Peyer's patch (tissue), 4 donors: ENCODE measurements around the gene BOD1. TPM values are rescaled to one million over a fixed set of nuclear protein-coding genes. Genes with fewer than 3 reads are reported as not detected.

ENCODE experiments used
- DNase-seq, 3 donors: peaks; one replicate each; pipeline ENCODE4 v3.0.0-alpha.2; 2017 to 2019
- H3K27ac ChIP-seq, 4 donors: fragments of 200-600 bp; sonication (generic); one replicate each; pipeline ENCODE4 v1.5.1; 2016 to 2019
- H3K27me3 ChIP-seq, 2 donors: fragments of 200-600 bp; sonication (generic); one replicate each; pipeline ENCODE4 v1.5.1; 2019
- H3K36me3 ChIP-seq, 3 donors: fragments of 200-600 bp; sonication (generic); one replicate each; pipeline ENCODE4 v1.5.1; 2016 to 2019
- H3K4me1 ChIP-seq, 4 donors: fragments of 200-600 bp; sonication (generic); one replicate each; pipeline ENCODE4 v1.5.1; 2016 to 2019
- H3K4me3 ChIP-seq, 4 donors: fragments of 200-600 bp; sonication (generic); 1 replicate in 3 of 4; 2 replicates in 1 of 4; pipeline ENCODE4 v1.5.1; 2016 to 2019; ENCODE audit warnings: mild to moderate bottlenecking in 1 of 4
- H3K9me3 ChIP-seq, 4 donors: fragments of 200-600 bp; sonication (generic); one replicate each; pipeline ENCODE4 v1.5.1; 2016 to 2019; ENCODE audit warnings: mild to moderate bottlenecking in 1 of 4
- POLR2A ChIP-seq, 2 donors: fragments of 450-650 bp; IDR thresholded peaks; one replicate each; pipeline ENCODE4 v1.5.1; 2017; ENCODE audit warnings: antibody characterized with exemption in 2 of 2, mild to moderate bottlenecking in 2 of 2, moderate library complexity in 2 of 2
- total RNA-seq, 4 donors: library from RNA; depleted of rRNA; stranded (reverse); fragments of >200 nt; gene quantifications; one replicate each; pipeline ENCODE4 v1.1.0, GENCODE V29; 2016
- TF ChIP-seq, protein P1 (sequence below), 6 experiments: fragments of 450-650 bp in 4 of 6; fragments of 200-600 bp in 2 of 6; sonication (generic) in 1 of 6; IDR thresholded peaks; one replicate each; pipeline ENCODE4 v1.5.1; 2017 to 2019; ENCODE audit warnings: antibody characterized with exemption in 6 of 6, mild to moderate bottlenecking in 3 of 6, moderate library complexity in 1 of 6

Gene BOD1
- total RNA-seq, 4 donors from 2014 or later = 21.0 to 57.8 (median 27.3) TPM

DNA sequence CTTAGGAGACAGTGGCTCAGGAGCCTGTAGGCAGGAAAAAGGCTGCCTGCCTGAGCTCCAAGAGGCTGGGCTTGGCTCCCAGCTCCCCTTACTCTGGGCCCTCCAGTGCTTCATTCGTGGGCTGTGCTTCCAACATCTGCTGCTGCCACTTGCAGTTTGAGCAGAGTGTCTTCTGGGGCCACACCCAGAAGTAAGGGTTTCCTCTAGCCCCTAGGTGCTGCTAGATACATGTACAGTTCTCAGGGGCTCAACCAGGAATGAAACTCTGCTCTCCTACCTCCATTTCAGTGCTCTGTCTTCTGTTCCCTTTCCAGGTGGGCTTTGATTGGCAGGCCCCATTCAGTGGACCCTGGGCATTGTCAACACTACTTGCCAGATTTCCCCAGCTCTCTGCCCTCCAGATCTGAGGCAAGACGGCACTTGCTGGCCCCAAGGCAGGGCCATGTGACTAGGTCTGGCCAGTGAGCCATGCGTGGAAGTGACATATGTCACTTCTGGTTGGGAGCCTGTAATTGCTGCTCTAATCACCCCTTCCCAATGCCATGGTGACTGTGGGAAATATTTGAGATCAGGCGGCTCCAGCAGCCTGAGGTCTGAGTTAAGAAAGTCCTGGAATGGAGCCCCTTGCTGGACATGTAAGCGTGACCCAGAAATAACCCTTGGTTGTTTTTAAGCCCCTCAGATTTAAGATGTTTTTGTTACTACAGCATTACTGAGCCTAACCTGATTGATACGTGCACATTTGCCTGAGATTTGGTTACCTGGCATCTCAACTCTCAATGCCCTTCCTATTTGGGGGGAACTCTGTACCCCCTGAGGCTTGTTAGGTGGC, 9.4 kb upstream of the BOD1 start:
- no peaks in the 10 kb centered on the region for H3K27me3 ChIP-seq
- TF ChIP-seq POLR2A (IDR thresholded peaks at IDR 0.05) = no peak
- TF ChIP-seq, protein P1, sequence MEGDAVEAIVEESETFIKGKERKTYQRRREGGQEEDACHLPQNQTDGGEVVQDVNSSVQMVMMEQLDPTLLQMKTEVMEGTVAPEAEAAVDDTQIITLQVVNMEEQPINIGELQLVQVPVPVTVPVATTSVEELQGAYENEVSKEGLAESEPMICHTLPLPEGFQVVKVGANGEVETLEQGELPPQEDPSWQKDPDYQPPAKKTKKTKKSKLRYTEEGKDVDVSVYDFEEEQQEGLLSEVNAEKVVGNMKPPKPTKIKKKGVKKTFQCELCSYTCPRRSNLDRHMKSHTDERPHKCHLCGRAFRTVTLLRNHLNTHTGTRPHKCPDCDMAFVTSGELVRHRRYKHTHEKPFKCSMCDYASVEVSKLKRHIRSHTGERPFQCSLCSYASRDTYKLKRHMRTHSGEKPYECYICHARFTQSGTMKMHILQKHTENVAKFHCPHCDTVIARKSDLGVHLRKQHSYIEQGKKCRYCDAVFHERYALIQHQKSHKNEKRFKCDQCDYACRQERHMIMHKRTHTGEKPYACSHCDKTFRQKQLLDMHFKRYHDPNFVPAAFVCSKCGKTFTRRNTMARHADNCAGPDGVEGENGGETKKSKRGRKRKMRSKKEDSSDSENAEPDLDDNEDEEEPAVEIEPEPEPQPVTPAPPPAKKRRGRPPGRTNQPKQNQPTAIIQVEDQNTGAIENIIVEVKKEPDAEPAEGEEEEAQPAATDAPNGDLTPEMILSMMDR (IDR thresholded peaks at IDR 0.05) = peak in 1 of 6 experiments; percentile 14
- H3K36me3 ChIP-seq = no peaks in the 10 kb centered on the region
- H3K4me3 ChIP-seq = no peak overlapping the region
- no peaks in the 10 kb centered on the region for H3K9me3 ChIP-seq
- no peak overlapping the region for H3K27ac ChIP-seq
- no peak for DNase-seq
- H3K4me1 ChIP-seq = no peaks in the 10 kb centered on the region

DNA sequence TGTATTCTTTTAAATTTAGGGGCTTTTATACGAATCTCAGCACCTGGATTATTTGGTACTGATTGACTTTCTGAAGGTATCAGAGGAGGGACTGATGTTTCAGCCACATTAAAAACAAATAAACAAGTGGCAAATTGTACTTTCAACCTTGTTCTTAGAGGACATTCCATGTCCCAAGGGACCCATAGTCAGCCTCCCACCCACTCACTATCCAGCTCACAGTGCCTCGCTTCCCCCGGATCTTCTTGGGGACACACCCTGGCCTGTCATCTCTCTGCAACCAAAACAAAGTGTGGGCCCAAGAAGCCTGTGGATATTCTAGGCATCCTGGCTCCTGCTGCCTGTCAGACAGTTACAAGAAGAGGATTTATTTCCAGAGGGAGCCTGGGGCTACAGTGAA, 8.8 kb upstream of the BOD1 start:
- no peak for DNase-seq
- TF ChIP-seq, protein P1 (IDR thresholded peaks at IDR 0.05) = no peak
- TF ChIP-seq POLR2A (IDR thresholded peaks at IDR 0.05) = no peak
- Histone ChIP-seq H3K9me3 (no peaks in the 10 kb centered on the region), H3K27me3 (no peaks in the 10 kb centered on the region), H3K4me1 (no peaks in the 10 kb centered on the region), H3K4me3 (no peak overlapping the region), H3K27ac (no peak overlapping the region), H3K36me3 (no peaks in the 10 kb centered on the region)

DNA sequence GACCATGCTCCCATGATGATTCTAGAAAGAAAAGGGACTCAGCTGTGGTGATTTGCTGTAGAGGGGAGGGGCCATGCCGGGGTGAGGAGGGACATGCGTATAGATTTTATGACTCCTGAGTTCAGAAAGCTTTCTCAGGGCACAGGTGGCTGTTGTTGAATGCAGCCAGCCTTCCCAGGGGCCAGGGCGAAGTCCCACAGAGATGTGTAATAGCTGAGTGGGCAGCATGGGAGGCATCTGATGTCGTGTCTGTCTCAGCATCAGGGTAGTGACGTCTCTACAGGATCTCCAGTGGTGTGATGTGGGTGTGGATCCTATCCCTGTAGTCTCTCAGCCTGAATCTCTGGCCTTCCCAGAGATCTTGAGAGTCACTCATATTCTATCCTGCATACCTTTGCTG, 7.8 kb upstream of the BOD1 start:
- no peak for TF ChIP-seq POLR2A (IDR thresholded peaks at IDR 0.05)
- TF ChIP-seq, protein P1 (IDR thresholded peaks at IDR 0.05) = no peak
- no peaks in the 10 kb centered on the region for H3K4me1 ChIP-seq
- H3K36me3 ChIP-seq = no peaks in the 10 kb centered on the region
- H3K4me3 ChIP-seq = no peak overlapping the region
- peak overlapping the region in 2 of 4 donors; percentile 47 to 88 for H3K27ac ChIP-seq
- peak in 2 of 3 donors; percentile 56 to 70 for DNase-seq
- no peaks in the 10 kb centered on the region for H3K27me3 ChIP-seq
- no peaks in the 10 kb centered on the region for H3K9me3 ChIP-seq

DNA sequence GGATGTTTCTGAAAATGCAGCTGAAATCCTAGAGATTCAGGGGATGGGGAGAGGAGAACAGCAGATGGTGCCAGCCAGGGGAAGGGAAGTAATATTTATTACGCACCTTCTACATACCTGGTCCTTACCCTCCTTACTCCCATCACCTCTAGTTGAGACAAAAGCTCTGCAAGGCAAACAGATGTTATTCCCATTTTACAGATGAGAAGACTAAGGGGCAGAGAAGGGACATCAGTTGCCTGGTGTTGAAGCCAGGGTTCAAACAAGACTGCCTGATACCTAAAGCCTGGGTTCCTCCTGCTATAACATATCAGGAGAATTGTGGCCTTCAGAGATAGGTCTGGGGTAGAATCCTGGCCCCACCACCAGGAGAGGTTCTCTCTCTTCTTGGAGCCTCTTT, 7.3 kb upstream of the BOD1 start:
- TF ChIP-seq POLR2A (IDR thresholded peaks at IDR 0.05) = no peak
- TF ChIP-seq, protein P1 (IDR thresholded peaks at IDR 0.05) = no peak
- Histone ChIP-seq H3K4me1 (no peaks in the 10 kb centered on the region), H3K4me3 (no peak overlapping the region), H3K9me3 (no peaks in the 10 kb centered on the region), H3K27me3 (no peaks in the 10 kb centered on the region), H3K36me3 (no peaks in the 10 kb centered on the region), H3K27ac (peak overlapping the region in 2 of 4 donors; percentile 47 to 88)
- DNase-seq = no peak

DNA sequence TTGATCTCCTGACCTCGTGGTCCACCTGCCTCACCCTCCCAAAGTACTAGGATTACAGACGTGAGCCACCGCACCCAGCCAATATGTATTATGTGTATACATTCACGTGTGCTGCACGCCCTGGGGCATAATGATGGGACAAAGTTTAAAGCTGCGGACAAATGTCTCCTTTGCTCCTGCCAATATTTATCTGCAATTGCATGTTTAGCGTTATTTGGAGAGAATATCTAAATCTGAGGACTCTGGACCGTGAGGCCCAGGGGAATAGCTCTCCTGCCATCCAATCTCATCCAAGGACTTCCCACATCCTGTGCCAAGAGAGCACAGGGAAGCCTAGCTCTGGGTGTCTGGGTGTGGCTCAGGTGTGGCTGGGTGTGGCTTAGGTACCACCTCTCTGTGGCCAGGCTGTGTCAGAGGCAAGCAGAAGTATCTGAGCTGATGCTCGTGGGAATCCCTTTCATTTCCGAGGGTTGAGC, 6.9 kb upstream of the BOD1 start:
- Histone ChIP-seq H3K4me3 (no peak overlapping the region), H3K9me3 (no peaks in the 10 kb centered on the region), H3K4me1 (no peaks in the 10 kb centered on the region), H3K27ac (peak overlapping the region in 2 of 4 donors; percentile 47 to 88), H3K27me3 (no peaks in the 10 kb centered on the region), H3K36me3 (no peaks in the 10 kb centered on the region)
- DNase-seq = peak in 2 of 3 donors; percentile 81 to 86
- TF ChIP-seq, protein P1 (IDR thresholded peaks at IDR 0.05) = no peak
- no peak for TF ChIP-seq POLR2A (IDR thresholded peaks at IDR 0.05)
